ENCODE results near the gene EID3.
A peak's percentile ranks its signal among the peaks of the same experiment; 100 is the strongest.

Gene EID3

DNA sequence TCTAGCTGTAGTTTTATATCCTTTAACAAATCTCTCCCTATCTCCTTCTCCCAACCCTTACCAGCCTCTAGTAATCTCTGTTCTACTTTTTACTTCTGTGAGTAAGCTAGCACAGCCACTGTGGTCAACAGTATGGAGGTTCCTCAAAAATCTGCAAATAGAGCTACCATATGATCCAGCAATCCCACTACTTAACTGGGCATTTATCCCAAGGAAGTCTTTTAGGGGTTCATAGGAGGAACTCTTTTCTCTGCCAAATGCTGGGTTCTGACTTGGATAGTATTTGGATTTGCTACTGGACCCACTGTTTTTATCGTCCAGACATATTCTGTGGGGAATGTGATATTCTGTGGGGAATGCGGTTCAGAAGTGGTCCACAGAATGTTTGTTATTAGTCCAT is 41.1 kb downstream of the EID3 start:
- in situ Hi-C loops (cut with HindIII; ENCODE audit: low sequenced_read_pairs) = no loop called here
- H3K4me3 ChIP-seq (ENCODE audit: low read depth, low read length) = no peak overlapping the region
- DNase-seq (ENCODE audit: low read depth, low spot score) = no peak
- no peak for TF ChIP-seq CTCF (IDR thresholded peaks at IDR 0.05; ENCODE audit: low read depth, low read length)

GRCh38 chr12:104345234-104346066 is 41.9 kb downstream of the EID3 start:
- in situ Hi-C loops (cut with HindIII; ENCODE audit: low sequenced_read_pairs) = no loop called here
- no peak for TF ChIP-seq CTCF (IDR thresholded peaks at IDR 0.05; ENCODE audit: low read depth, low read length)
- DNase-seq (ENCODE audit: low read depth, low spot score) = no peak

DNA sequence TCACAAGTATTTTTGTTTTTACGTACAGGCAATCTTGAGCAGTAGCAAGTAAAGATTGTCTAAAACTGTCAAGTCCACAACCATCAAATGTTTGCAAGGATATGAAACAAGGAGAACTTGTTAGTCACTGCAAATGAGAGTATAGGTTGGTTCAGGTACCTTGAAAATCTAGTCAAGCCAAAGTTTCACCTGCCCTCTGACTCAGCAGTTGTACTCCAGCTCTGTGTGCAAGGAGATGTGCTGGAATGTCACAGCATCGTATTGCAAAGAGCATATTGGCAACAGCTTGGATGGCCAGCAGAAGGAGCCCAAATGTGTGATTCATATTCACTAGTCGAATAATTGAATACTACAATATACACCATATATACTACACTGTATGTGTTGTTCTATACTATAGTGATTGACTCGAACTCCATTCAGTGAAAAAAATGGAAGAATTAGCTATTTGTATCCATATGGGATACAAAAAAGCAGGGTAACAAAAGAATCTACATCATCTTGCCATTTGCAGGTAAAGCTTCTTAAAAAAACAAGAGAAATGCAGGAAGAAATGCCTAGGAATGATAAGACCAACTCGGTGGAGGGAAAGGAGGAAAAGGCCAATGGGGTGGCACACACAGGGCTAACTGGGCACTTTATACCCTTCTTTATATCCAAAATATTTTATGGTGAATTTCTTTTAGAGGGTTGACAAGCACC is 44.0 kb downstream of the EID3 start:
- no peak for TF ChIP-seq CTCF (IDR thresholded peaks at IDR 0.05; ENCODE audit: low read depth, low read length)
- peak; percentile 19 for DNase-seq (ENCODE audit: low read depth, low spot score)
- H3K4me3 ChIP-seq (ENCODE audit: low read depth, low read length) = no peak overlapping the region
- in situ Hi-C loops (cut with HindIII; ENCODE audit: low sequenced_read_pairs) = no loop called here

More at GRCh38 chr12:104345234-104346066, 41.9 kb downstream of the EID3 start:
- H3K4me3 ChIP-seq (ENCODE audit: low read depth, low read length) = no peak overlapping the region

GRCh38 chr12:104348283-104348993 is 44.9 kb downstream of the EID3 start:
- no peak overlapping the region for H3K4me3 ChIP-seq (ENCODE audit: low read depth, low read length)
- DNase-seq (ENCODE audit: low read depth, low spot score) = no peak
- TF ChIP-seq CTCF (IDR thresholded peaks at IDR 0.05; ENCODE audit: low read depth, low read length) = no peak
- in situ Hi-C loops (cut with HindIII; ENCODE audit: low sequenced_read_pairs) = no loop called here

GRCh38 chr12:104348994-104349494 is 45.5 kb downstream of the EID3 start:
- DNase-seq (ENCODE audit: low read depth, low spot score) = no peak
- no peak overlapping the region for H3K4me3 ChIP-seq (ENCODE audit: low read depth, low read length)
- in situ Hi-C loops (cut with HindIII; ENCODE audit: low sequenced_read_pairs) = no loop called here
- TF ChIP-seq CTCF (IDR thresholded peaks at IDR 0.05; ENCODE audit: low read depth, low read length) = no peak

Data from astrocyte of the spinal cord (primary cell).